ENCODE results near the gene HPCAL1.

HPCAL1 gene

GRCh38 chr2:10325278-10326145 is 22.8 kb downstream of the HPCAL1 start:
- FAIRE-seq (no peak), DNase-seq (ENCODE audit: insufficient read length, low spot score) (no peak)
- TF ChIP-seq POLR2AphosphoS5 (IDR thresholded peaks at IDR 0.05; ENCODE audit: low read depth, low read length) (no peak), SPI1 (IDR thresholded peaks at IDR 0.05; ENCODE audit: low read depth, low read length) (no peak), POLR2A (IDR thresholded peaks at IDR 0.05; ENCODE audit: low read depth, low read length) (no peak), POU2F2 (IDR thresholded peaks at IDR 0.05; ENCODE audit: low read depth, low read length) (no peak), TAF1 (IDR thresholded peaks at IDR 0.05; ENCODE audit: low read depth, low read length) (no peak), PAX5 (IDR thresholded peaks at IDR 0.05; ENCODE audit: insufficient read depth, low read length, severe bottlenecking) (no peak)

- TF ChIP-seq PAX5 (IDR thresholded peaks at IDR 0.05; ENCODE audit: insufficient read depth, low read length, severe bottlenecking): no peak
- TF ChIP-seq POLR2AphosphoS5 (IDR thresholded peaks at IDR 0.05; ENCODE audit: low read depth, low read length): no peak
- TF ChIP-seq TAF1 (IDR thresholded peaks at IDR 0.05; ENCODE audit: low read depth, low read length): no peak
- TF ChIP-seq POU2F2 (IDR thresholded peaks at IDR 0.05; ENCODE audit: low read depth, low read length): no peak
- TF ChIP-seq POLR2A (IDR thresholded peaks at IDR 0.05; ENCODE audit: low read depth, low read length): no peak
- no peak for TF ChIP-seq SPI1 (IDR thresholded peaks at IDR 0.05; ENCODE audit: low read depth, low read length)
- FAIRE-seq: no peak
- no peak for DNase-seq (ENCODE audit: insufficient read length, low spot score)
Observed at GRCh38 chr2:10326151-10326616, 23.5 kb downstream of the HPCAL1 start.

GRCh38 chr2:10326707-10327594 is 24.2 kb downstream of the HPCAL1 start:
- DNase-seq (ENCODE audit: insufficient read length, low spot score) (no peak), FAIRE-seq (no peak)
- TF ChIP-seq POU2F2 (IDR thresholded peaks at IDR 0.05; ENCODE audit: low read depth, low read length): no peak
- no peak for TF ChIP-seq PAX5 (IDR thresholded peaks at IDR 0.05; ENCODE audit: insufficient read depth, low read length, severe bottlenecking)
- TF ChIP-seq SPI1 (IDR thresholded peaks at IDR 0.05; ENCODE audit: low read depth, low read length): no peak
- no peak for TF ChIP-seq POLR2A (IDR thresholded peaks at IDR 0.05; ENCODE audit: low read depth, low read length)
- TF ChIP-seq POLR2AphosphoS5 (IDR thresholded peaks at IDR 0.05; ENCODE audit: low read depth, low read length): no peak
- TF ChIP-seq TAF1 (IDR thresholded peaks at IDR 0.05; ENCODE audit: low read depth, low read length): no peak

- no peak for TF ChIP-seq TAF1 (IDR thresholded peaks at IDR 0.05; ENCODE audit: low read depth, low read length)
- no peak for TF ChIP-seq POU2F2 (IDR thresholded peaks at IDR 0.05; ENCODE audit: low read depth, low read length)
- TF ChIP-seq PAX5 (IDR thresholded peaks at IDR 0.05; ENCODE audit: insufficient read depth, low read length, severe bottlenecking): no peak
- TF ChIP-seq POLR2A (IDR thresholded peaks at IDR 0.05; ENCODE audit: low read depth, low read length): no peak
- no peak for TF ChIP-seq POLR2AphosphoS5 (IDR thresholded peaks at IDR 0.05; ENCODE audit: low read depth, low read length)
- TF ChIP-seq SPI1 (IDR thresholded peaks at IDR 0.05; ENCODE audit: low read depth, low read length): no peak
- FAIRE-seq: no peak
- no peak for DNase-seq (ENCODE audit: insufficient read length, low spot score)
Observed at GRCh38 chr2:10327896-10328669, 25.4 kb downstream of the HPCAL1 start.

GRCh38 chr2:10328670-10329579 is 26.2 kb downstream of the HPCAL1 start:
- no peak for TF ChIP-seq TAF1 (IDR thresholded peaks at IDR 0.05; ENCODE audit: low read depth, low read length)
- no peak for TF ChIP-seq SPI1 (IDR thresholded peaks at IDR 0.05; ENCODE audit: low read depth, low read length)
- no peak for TF ChIP-seq POLR2A (IDR thresholded peaks at IDR 0.05; ENCODE audit: low read depth, low read length)
- TF ChIP-seq PAX5 (IDR thresholded peaks at IDR 0.05; ENCODE audit: insufficient read depth, low read length, severe bottlenecking): no peak
- no peak for TF ChIP-seq POU2F2 (IDR thresholded peaks at IDR 0.05; ENCODE audit: low read depth, low read length)
- TF ChIP-seq POLR2AphosphoS5 (IDR thresholded peaks at IDR 0.05; ENCODE audit: low read depth, low read length): no peak
- no peak for DNase-seq (ENCODE audit: insufficient read length, low spot score)
- FAIRE-seq: no peak

GRCh38 chr2:10329580-10329879 is 26.8 kb downstream of the HPCAL1 start:
- TF ChIP-seq POLR2AphosphoS5 (IDR thresholded peaks at IDR 0.05; ENCODE audit: low read depth, low read length): no peak
- TF ChIP-seq SPI1 (IDR thresholded peaks at IDR 0.05; ENCODE audit: low read depth, low read length): no peak
- TF ChIP-seq TAF1 (IDR thresholded peaks at IDR 0.05; ENCODE audit: low read depth, low read length): no peak
- TF ChIP-seq PAX5 (IDR thresholded peaks at IDR 0.05; ENCODE audit: insufficient read depth, low read length, severe bottlenecking): no peak
- TF ChIP-seq POU2F2 (IDR thresholded peaks at IDR 0.05; ENCODE audit: low read depth, low read length): no peak
- TF ChIP-seq POLR2A (IDR thresholded peaks at IDR 0.05; ENCODE audit: low read depth, low read length): no peak
- DNase-seq (ENCODE audit: insufficient read length, low spot score): no peak
- FAIRE-seq: no peak

GRCh38 chr2:10329880-10330699 is 27.4 kb downstream of the HPCAL1 start:
- peak; percentile 21; the same call in 1 of the 2 replicates for TF ChIP-seq SPI1 (IDR thresholded peaks at IDR 0.05; ENCODE audit: low read depth, low read length)
- TF ChIP-seq POLR2A (IDR thresholded peaks at IDR 0.05; ENCODE audit: low read depth, low read length): no peak
- TF ChIP-seq TAF1 (IDR thresholded peaks at IDR 0.05; ENCODE audit: low read depth, low read length): no peak
- no peak for TF ChIP-seq POLR2AphosphoS5 (IDR thresholded peaks at IDR 0.05; ENCODE audit: low read depth, low read length)
- no peak for TF ChIP-seq PAX5 (IDR thresholded peaks at IDR 0.05; ENCODE audit: insufficient read depth, low read length, severe bottlenecking)
- DNase-seq (ENCODE audit: insufficient read length, low spot score): no peak
- FAIRE-seq: no peak

Data from GM12891 (cell line).